HG03025 (cell line): ENCODE results near the gene LARGE1.

Experiments
- ATAC-seq: cut with Tn5 transposase; IDR thresholded peaks from one replicate; pipeline ENCODE4 v1.9.1; 2021; ENCODE audit warnings: mild to moderate bottlenecking, moderate library complexity; ENCODE audit not compliant: unreplicated experiment, low FRiP score

LARGE1 gene

GRCh38 chr22:33888821-33889220, 31.5 kb downstream of the LARGE1 start:
- no peak for ATAC-seq

DNA sequence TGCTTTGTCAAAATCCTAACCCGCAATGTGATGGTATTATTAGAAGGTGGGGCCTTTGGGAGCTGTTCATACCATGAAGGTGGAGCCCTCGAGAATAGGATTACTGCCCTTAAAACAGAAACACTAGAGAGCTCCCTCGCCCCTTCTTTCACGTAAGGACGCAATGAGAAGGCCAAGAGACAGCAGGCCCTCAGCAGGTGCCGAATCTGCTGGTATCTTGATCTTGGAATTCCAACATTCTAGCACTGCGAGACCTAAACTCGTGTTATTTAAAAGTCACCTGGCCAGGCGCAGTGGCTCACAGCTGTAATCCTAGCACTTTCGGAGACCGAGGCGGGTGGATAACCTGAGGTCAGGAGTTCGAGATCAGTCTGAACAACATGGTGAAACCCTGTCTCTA, 33.1 kb downstream of the LARGE1 start:
- no peak for ATAC-seq

DNA sequence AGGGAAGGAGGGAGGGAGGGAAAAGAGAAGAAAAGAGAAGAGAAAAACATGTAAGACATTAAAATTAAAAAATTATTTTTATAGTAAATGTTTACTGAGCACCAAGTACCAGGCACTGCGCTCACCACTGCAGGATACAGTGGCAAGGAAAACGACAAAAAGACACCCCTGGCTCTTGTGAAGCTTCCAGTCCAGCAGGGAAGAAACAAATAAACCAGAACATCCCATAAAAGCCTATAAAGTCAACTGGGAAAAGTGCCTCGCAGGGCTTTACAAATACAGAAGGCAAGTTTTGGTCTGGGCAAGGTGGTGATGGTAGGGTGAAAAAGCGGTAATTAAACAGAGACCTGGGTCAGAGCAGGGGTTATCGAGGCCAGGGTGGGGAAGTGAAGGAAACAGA, 33.6 kb downstream of the LARGE1 start:
- ATAC-seq, result no peak

- ATAC-seq, result no peak
Observed at GRCh38 chr22:33884829-33885228, 35.4 kb downstream of the LARGE1 start.

- no peak for ATAC-seq
Observed at GRCh38 chr22:33883961-33884808, 36.1 kb downstream of the LARGE1 start.

DNA sequence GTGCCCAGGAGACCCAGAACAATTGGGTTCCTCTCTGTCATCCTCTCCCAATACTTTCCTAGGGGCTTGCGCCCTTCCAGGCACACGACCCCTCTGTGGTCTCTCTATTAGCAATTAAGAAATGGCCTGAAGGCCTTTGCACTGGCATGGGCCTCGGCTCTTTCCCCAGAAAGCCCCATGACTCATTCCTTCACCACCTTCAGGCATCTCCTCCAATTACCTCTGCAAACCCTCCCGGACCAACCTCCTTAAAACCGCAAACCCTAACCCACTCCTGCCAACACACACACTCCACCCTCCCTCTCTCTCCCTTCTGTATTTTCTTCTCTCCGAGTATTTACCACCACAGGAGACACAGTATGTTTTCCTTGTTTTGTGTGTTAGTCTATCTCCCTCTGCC, 36.7 kb downstream of the LARGE1 start:
- no peak for ATAC-seq

DNA sequence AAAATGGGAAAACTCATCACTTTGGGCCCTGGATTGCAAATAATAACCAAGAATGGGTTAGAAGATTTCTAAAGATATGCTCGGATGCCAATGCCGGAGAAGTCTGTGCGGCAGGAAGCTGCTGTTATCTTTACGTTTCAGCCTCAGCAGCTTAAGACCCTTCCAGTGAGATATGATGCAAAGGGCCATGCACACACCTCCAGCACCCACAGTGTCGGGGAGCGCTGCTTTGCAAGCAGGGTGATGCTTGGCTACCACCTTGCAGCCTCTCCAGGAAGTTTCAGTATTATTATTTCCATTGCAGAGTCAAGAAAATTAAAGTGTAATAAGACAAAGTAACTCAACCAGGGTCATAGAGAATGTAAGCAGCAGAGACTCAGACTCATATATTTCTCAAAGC, 37.3 kb downstream of the LARGE1 start:
- no peak for ATAC-seq

- ATAC-seq, result no peak
Observed at GRCh38 chr22:33880986-33881385, 39.3 kb downstream of the LARGE1 start.

- ATAC-seq, result no peak
Observed at GRCh38 chr22:33879796-33880195, 40.5 kb downstream of the LARGE1 start.

GRCh38 chr22:33875316-33875715, 45.0 kb downstream of the LARGE1 start:
- ATAC-seq, result no peak

GRCh38 chr22:33874206-33874605, 46.1 kb downstream of the LARGE1 start:
- no peak for ATAC-seq

GRCh38 chr22:33873666-33874065, 46.6 kb downstream of the LARGE1 start:
- ATAC-seq, result no peak

DNA sequence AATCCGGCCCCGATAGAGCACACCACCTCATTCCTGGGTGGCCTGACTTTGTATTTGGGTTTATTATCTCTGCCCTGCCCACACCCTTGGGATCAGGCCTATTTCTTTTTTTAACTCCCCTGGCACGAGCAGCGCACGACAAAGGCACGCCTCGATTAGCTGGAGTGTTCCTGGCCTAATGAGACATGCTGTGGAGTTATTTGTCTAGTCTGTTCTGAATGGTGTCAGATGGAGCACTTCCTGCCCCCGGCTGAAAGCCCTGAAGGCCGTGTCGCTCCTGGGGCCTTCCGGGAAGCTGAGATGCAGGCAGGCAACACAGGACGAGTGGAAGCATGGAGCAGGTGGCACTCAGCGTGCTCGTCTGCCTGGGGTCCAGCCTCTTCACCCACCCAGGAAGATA, 47.1 kb downstream of the LARGE1 start:
- no peak for ATAC-seq

DNA sequence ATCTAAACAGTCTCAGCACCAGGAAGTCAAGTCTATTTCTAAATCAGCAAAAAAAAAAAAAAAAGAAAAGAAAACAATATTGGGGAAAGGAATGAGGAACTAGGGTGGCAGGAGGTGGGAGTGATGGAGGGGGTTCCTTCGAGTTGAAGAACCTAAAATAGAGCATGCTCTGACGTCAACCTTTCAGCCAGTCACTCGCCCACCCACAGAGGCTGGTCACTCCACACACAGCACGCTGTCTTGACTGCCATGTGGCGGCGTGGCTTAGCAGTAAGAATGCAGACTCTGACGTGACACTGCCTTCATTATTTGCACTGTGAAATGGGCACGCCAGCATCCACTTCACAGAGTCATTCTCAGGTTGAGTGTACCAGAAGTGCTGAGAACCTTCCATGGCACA, 48.3 kb downstream of the LARGE1 start:
- no peak for ATAC-seq

GRCh38 chr22:33869946-33870345, 50.3 kb downstream of the LARGE1 start:
- no peak for ATAC-seq

- no peak for ATAC-seq
Observed at GRCh38 chr22:33867971-33868370, 52.3 kb downstream of the LARGE1 start.

GRCh38 chr22:33867118-33867866, 53.0 kb downstream of the LARGE1 start:
- ATAC-seq, result no peak

- ATAC-seq, result no peak
Observed at GRCh38 chr22:33866511-33866910, 53.8 kb downstream of the LARGE1 start.

GRCh38 chr22:33865996-33866395, 54.3 kb downstream of the LARGE1 start:
- ATAC-seq, result no peak

DNA sequence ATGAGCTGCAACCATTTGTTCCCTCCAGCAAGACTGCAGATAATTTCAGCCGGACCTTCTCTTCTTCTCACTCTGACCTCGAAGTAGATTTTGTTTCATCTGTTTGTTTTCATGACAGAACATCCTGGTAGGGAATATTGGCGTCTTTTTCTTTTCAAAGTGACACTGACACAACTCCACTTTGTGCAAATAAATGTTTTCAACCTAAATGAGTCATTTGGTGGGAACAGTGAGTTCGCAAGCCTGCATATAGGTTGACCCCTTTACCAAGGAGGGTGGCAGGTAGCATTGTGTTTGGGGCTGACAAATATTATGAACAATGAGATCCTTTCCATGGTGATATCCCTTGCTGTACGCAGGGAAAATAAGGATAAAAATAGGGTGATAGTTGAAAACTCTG, 55.0 kb downstream of the LARGE1 start:
- ATAC-seq, result no peak

DNA sequence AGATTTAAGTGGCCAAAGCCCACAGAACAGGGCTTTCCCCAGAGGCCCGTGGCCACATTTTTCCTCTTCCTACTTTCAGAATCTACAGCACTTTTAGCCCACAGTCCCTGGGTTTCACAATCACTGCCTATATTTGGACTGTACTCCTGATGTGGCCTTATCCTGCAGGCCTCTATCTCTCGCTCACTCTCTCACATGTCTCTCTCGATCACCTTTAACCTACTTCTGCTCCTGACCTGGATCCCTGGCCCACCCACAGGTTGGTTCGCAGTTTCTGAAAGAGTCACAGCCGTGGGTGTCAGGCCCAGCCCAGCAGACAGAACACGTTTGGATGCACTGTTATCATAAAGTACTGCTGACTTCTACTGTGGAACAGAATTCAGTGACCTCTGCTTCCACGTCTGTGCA, 55.5 kb downstream of the LARGE1 start:
- peak; percentile 72 for ATAC-seq
